IPS-18a (cell line): ENCODE measurements around the gene TAF1L.
"Not testable (repeated sequence)": the region's sequence is repeated elsewhere in the genome, so short reads cannot be mapped to it uniquely, and the experiment has no call there.

ENCODE experiments used
- H3K27ac ChIP-seq: one replicate; pipeline ENCODE4 v1.5.1; 2013; ENCODE audit warnings: low read length
- H3K27me3 ChIP-seq: one replicate; pipeline ENCODE4 v1.6.1; 2013; ENCODE audit warnings: mild to moderate bottlenecking, low read length; ENCODE audit not compliant: control insufficient read depth, insufficient read depth
- H3K36me3 ChIP-seq: one replicate; pipeline ENCODE4 v1.6.1; 2013; ENCODE audit warnings: low read depth, low read length; ENCODE audit not compliant: control insufficient read depth
- H3K4me1 ChIP-seq: one replicate; pipeline ENCODE4 v1.6.1; 2013; ENCODE audit warnings: low read depth, low read length; ENCODE audit not compliant: control insufficient read depth
- H3K4me3 ChIP-seq: one replicate; pipeline ENCODE4 v1.5.1; 2013; ENCODE audit warnings: low read length
- H3K9ac ChIP-seq: one replicate; pipeline ENCODE4 v1.6.1; 2013; ENCODE audit warnings: mild to moderate bottlenecking, low read length, moderate library complexity
- H3K9me3 ChIP-seq: one replicate; pipeline ENCODE4 v1.6.1; 2013; ENCODE audit warnings: low read depth, low read length; ENCODE audit not compliant: control insufficient read depth

TAF1L gene

GRCh38 chr9:32625320-32625719, 10.1 kb downstream of the TAF1L start:
- Histone ChIP-seq H3K4me3 (no peak overlapping the region), H3K27me3 (no peaks in the 10 kb centered on the region), H3K9me3 (no peaks in the 10 kb centered on the region), H3K36me3 (no peaks in the 10 kb centered on the region), H3K9ac (no peak overlapping the region), H3K4me1 (no peaks in the 10 kb centered on the region), H3K27ac (no peak overlapping the region)

GRCh38 chr9:32622948-32623347, 12.5 kb downstream of the TAF1L start:
- Histone ChIP-seq H3K27ac (no peak overlapping the region), H3K36me3 (no peaks in the 10 kb centered on the region), H3K9ac (no peak overlapping the region), H3K4me1 (no peaks in the 10 kb centered on the region), H3K9me3 (no peaks in the 10 kb centered on the region), H3K4me3 (no peak overlapping the region), H3K27me3 (no peaks in the 10 kb centered on the region)

GRCh38 chr9:32618261-32618660, 17.2 kb downstream of the TAF1L start:
- H3K27ac ChIP-seq: no peak overlapping the region
- no peaks in the 10 kb centered on the region for H3K9me3 ChIP-seq
- no peak overlapping the region for H3K9ac ChIP-seq
- H3K4me1 ChIP-seq: no peaks in the 10 kb centered on the region
- H3K27me3 ChIP-seq: no peaks in the 10 kb centered on the region
- no peak overlapping the region for H3K4me3 ChIP-seq
- no peaks in the 10 kb centered on the region for H3K36me3 ChIP-seq

- Histone ChIP-seq H3K4me3 (no peak overlapping the region), H3K27ac (no peak overlapping the region), H3K36me3 (no peaks in the 10 kb centered on the region), H3K9ac (no peak overlapping the region), H3K27me3 (no peaks in the 10 kb centered on the region), H3K4me1 (no peaks in the 10 kb centered on the region), H3K9me3 (peaks cover 3% of the 10 kb centered on the region)
Measured at GRCh38 chr9:32606811-32607210, 28.7 kb downstream of the TAF1L start.

- Histone ChIP-seq H3K9me3 (peaks cover 3% of the 10 kb centered on the region), H3K27me3 (no peaks in the 10 kb centered on the region), H3K27ac (no peak overlapping the region), H3K9ac (no peak overlapping the region), H3K4me1 (no peaks in the 10 kb centered on the region), H3K4me3 (no peak overlapping the region), H3K36me3 (no peaks in the 10 kb centered on the region)
Measured at GRCh38 chr9:32603914-32604852, 31.3 kb downstream of the TAF1L start.

- H3K27ac ChIP-seq, H3K4me1 ChIP-seq, H3K36me3 ChIP-seq, H3K9ac ChIP-seq, H3K9me3 ChIP-seq, H3K27me3 ChIP-seq, H3K4me3 ChIP-seq: not testable (repeated sequence)
Measured at GRCh38 chr9:32599021-32599420, 36.4 kb downstream of the TAF1L start.

- Histone ChIP-seq H3K9me3 (no peaks in the 10 kb centered on the region), H3K27me3 (no peaks in the 10 kb centered on the region)
Measured at GRCh38 chr9:32596936-32597335, 38.5 kb downstream of the TAF1L start.

GRCh38 chr9:32596096-32596865, 39.2 kb downstream of the TAF1L start:
- no peaks in the 10 kb centered on the region for H3K4me1 ChIP-seq
- no peak overlapping the region for H3K9ac ChIP-seq
- H3K27me3 ChIP-seq: no peaks in the 10 kb centered on the region
- no peaks in the 10 kb centered on the region for H3K36me3 ChIP-seq
- no peaks in the 10 kb centered on the region for H3K9me3 ChIP-seq
- H3K4me3 ChIP-seq: no peak overlapping the region
- H3K27ac ChIP-seq: no peak overlapping the region

More at GRCh38 chr9:32596936-32597335, 38.5 kb downstream of the TAF1L start:
- Histone ChIP-seq H3K36me3 (no peaks in the 10 kb centered on the region), H3K4me3 (no peak overlapping the region), H3K27ac (no peak overlapping the region), H3K4me1 (no peaks in the 10 kb centered on the region), H3K9ac (no peak overlapping the region)

- H3K9ac ChIP-seq: no peak overlapping the region
- no peaks in the 10 kb centered on the region for H3K27me3 ChIP-seq
- H3K4me3 ChIP-seq: no peak overlapping the region
- H3K9me3 ChIP-seq: no peaks in the 10 kb centered on the region
- H3K36me3 ChIP-seq: no peaks in the 10 kb centered on the region
- H3K4me1 ChIP-seq: no peaks in the 10 kb centered on the region
- no peak overlapping the region for H3K27ac ChIP-seq
Measured at GRCh38 chr9:32590898-32591297, 44.6 kb downstream of the TAF1L start.

- H3K27me3 ChIP-seq: no peaks in the 10 kb centered on the region
- no peaks in the 10 kb centered on the region for H3K4me1 ChIP-seq
- H3K9me3 ChIP-seq: no peaks in the 10 kb centered on the region
- H3K36me3 ChIP-seq: no peaks in the 10 kb centered on the region
- H3K9ac ChIP-seq: no peak overlapping the region
- no peak overlapping the region for H3K27ac ChIP-seq
- no peak overlapping the region for H3K4me3 ChIP-seq
Measured at GRCh38 chr9:32590476-32590875, 45.0 kb downstream of the TAF1L start.

- no peak overlapping the region for H3K9ac ChIP-seq
- no peak overlapping the region for H3K4me3 ChIP-seq
- no peaks in the 10 kb centered on the region for H3K9me3 ChIP-seq
- H3K27me3 ChIP-seq: no peaks in the 10 kb centered on the region
- H3K27ac ChIP-seq: no peak overlapping the region
- H3K36me3 ChIP-seq: no peaks in the 10 kb centered on the region
- H3K4me1 ChIP-seq: no peaks in the 10 kb centered on the region
Measured at GRCh38 chr9:32589083-32589723, 46.3 kb downstream of the TAF1L start.
